GM12878 (cell line): ENCODE data around the gene SMARCC2. TPM values are rescaled to one million over a fixed set of nuclear protein-coding genes. Genes with fewer than 3 reads are reported as not detected.

Source experiments
- BRCA1 ChIP-seq: IDR thresholded peaks from 2 replicates; pipeline ENCODE4 v1.6.1; 2011; ENCODE audit warnings: low read depth, low read length, improper control_type of control experiment
- CBX5 ChIP-seq: sonication (generic); IDR thresholded peaks from 2 replicates; pipeline ENCODE4 v1.6.1; 2016; ENCODE audit warnings: low read depth, moderate library complexity, mild to moderate bottlenecking, inconsistent platforms
- CHD4 ChIP-seq: fragments of 200-600 bp; sonication (generic); IDR thresholded peaks from 2 replicates; pipeline ENCODE4 v1.6.1; 2016; ENCODE audit warnings: mild to moderate bottlenecking
- E2F8 ChIP-seq: fragments of 450-650 bp; IDR thresholded peaks from 2 replicates; pipeline ENCODE4 v1.6.1; 2018; ENCODE audit warnings: mild to moderate bottlenecking, low read depth, moderate library complexity; ENCODE audit not compliant: partially characterized antibody
- ETV6 ChIP-seq, 2 experiments: fragments of 450-650 bp in 1 of 2; IDR thresholded peaks in 1 of 2; conservative IDR thresholded peaks in 1 of 2; 2 replicates each; pipeline ENCODE4 v1.6.1; 2014; ENCODE audit warnings: antibody characterized with exemption in 1 of 2, borderline replicate concordance in 1 of 2, low read depth in 1 of 2, mild to moderate bottlenecking in 1 of 2, moderate library complexity in 1 of 2
- EZH2 ChIP-seq: IDR thresholded peaks from 2 replicates; pipeline ENCODE4 v1.6.1; 2012; ENCODE audit warnings: low read depth, mild to moderate bottlenecking, control low read depth, inconsistent platforms, low read length, borderline replicate concordance; ENCODE audit not compliant: control insufficient read depth
- HCFC1 ChIP-seq: fragments of 150-350 bp; IDR thresholded peaks from 2 replicates; pipeline ENCODE4 v1.6.1; 2014; ENCODE audit warnings: low read length
- MEF2A ChIP-seq: IDR thresholded peaks from 2 replicates; pipeline ENCODE4 v1.6.1; 2011; ENCODE audit warnings: low read depth, mild to moderate bottlenecking, low read length, moderate library complexity; ENCODE audit not compliant: insufficient read depth
- MEF2B ChIP-seq: fragments of 450-650 bp; IDR thresholded peaks from 2 replicates; pipeline ENCODE4 v1.6.1; 2018; ENCODE audit warnings: mild to moderate bottlenecking, moderate library complexity; ENCODE audit not compliant: partially characterized antibody, poor library complexity, severe bottlenecking
- MLLT1 ChIP-seq: fragments of 450-650 bp; IDR thresholded peaks from 2 replicates; pipeline ENCODE4 v1.6.1; 2016; ENCODE audit warnings: mild to moderate bottlenecking
- NFXL1 ChIP-seq: fragments of 450-650 bp; IDR thresholded peaks from 2 replicates; pipeline ENCODE4 v1.6.1; 2017; ENCODE audit warnings: antibody characterized with exemption, mild to moderate bottlenecking, borderline replicate concordance
- NFYA ChIP-seq: IDR thresholded peaks from 2 replicates; pipeline ENCODE4 v1.6.1; 2011; ENCODE audit warnings: low read depth, mild to moderate bottlenecking, low read length, improper control_type of control experiment, borderline replicate concordance
- NR2F1 ChIP-seq: fragments of 450-650 bp; conservative IDR thresholded peaks from 2 replicates; pipeline ENCODE4 v1.6.1; 2017; ENCODE audit warnings: mild to moderate bottlenecking
- RUNX3 ChIP-seq: IDR thresholded peaks from 2 replicates; pipeline ENCODE4 v1.6.1; 2012; ENCODE audit warnings: low read length, inconsistent platforms
- SIN3A ChIP-seq: IDR thresholded peaks from 2 replicates; pipeline ENCODE4 v1.6.1; 2012; ENCODE audit warnings: low read depth, low read length, improper control_type of control experiment
- SMARCA5 ChIP-seq: fragments of 450-650 bp; IDR thresholded peaks from 2 replicates; pipeline ENCODE4 v1.6.1; 2017; ENCODE audit warnings: mild to moderate bottlenecking
- SREBF2 ChIP-seq: IDR thresholded peaks from 2 replicates; pipeline ENCODE4 v1.6.1; 2012; ENCODE audit warnings: mild to moderate bottlenecking, low read length
- TARDBP ChIP-seq: IDR thresholded peaks from 2 replicates; pipeline ENCODE4 v1.6.1; 2016; ENCODE audit warnings: borderline replicate concordance
- TCF3 ChIP-seq: IDR thresholded peaks from 2 replicates; pipeline ENCODE4 v1.6.1; 2012; ENCODE audit warnings: low read depth, mild to moderate bottlenecking, low read length, borderline replicate concordance; ENCODE audit not compliant: insufficient read depth
- TCF7 ChIP-seq: IDR thresholded peaks from 2 replicates; pipeline ENCODE4 v1.6.1; 2014; ENCODE audit warnings: antibody characterized with exemption, borderline replicate concordance
- YY1 ChIP-seq: IDR thresholded peaks from 2 replicates; pipeline ENCODE4 v1.6.1; 2011; ENCODE audit warnings: low read depth, mild to moderate bottlenecking, low read length
- ZNF207 ChIP-seq: fragments of 450-650 bp; IDR thresholded peaks from 2 replicates; pipeline ENCODE4 v1.6.1; 2014; ENCODE audit warnings: antibody characterized with exemption, mild to moderate bottlenecking, borderline replicate concordance
- ZNF274 ChIP-seq: IDR thresholded peaks from one replicate; pipeline ENCODE4 v1.8.0; 2011; ENCODE audit not compliant: insufficient read length, insufficient read depth
- ZZZ3 ChIP-seq: IDR thresholded peaks from 2 replicates; pipeline ENCODE4 v1.6.1; 2011; ENCODE audit warnings: low read depth; ENCODE audit not compliant: control insufficient read depth, insufficient read length
- polyA plus RNA-seq, 11 experiments: library from polyadenylated mRNA; depleted of rRNA in 4 of 11; unstranded in 6 of 11; stranded (reverse) in 5 of 11; fragments of >200 nt; fragmentation: Nextera tagmentation in 4 of 11; fragmentation: Illumina TruSeq in 1 of 11; extraction: Ambion mirVana in 4 of 11; extraction: Trizol in 1 of 11; gene quantifications; 1 replicate in 1 of 11; 2 replicates in 10 of 11; pipeline versions ENCODE4 v1.2.1 to v1.2.3, GENCODE V29; 2011 to 2016; ENCODE audit warnings: inconsistent platforms in 2 of 11, missing spikeins in 2 of 11, low read depth in 1 of 11
- total RNA-seq, 4 experiments: library from RNA; depleted of rRNA in 3 of 4; stranded (reverse); fragments of >200 nt in 3 of 4; fragmentation: Illumina TruSeq in 1 of 4; extraction: Trizol in 1 of 4; gene quantifications; 2 replicates each; pipeline versions ENCODE4 v1.2.1 to v1.2.3, GENCODE V29; 2013 to 2021
- TF ChIP-seq, protein P1 (sequence below): fragments of 450-650 bp; IDR thresholded peaks from 2 replicates; pipeline ENCODE4 v1.6.1; 2014; ENCODE audit warnings: mild to moderate bottlenecking
- TF ChIP-seq, protein P2 (sequence below): IDR thresholded peaks from 2 replicates; pipeline ENCODE4 v1.6.1; 2012; ENCODE audit warnings: low read depth, low read length, improper control_type of control experiment

Gene SMARCC2
- total and polyA plus RNA-seq, 10 of the 15 experiments (the other 5 are each of a cell fraction or from before 2014, with no cell fraction given), result 13.6 to 71.2 (median 42.3) TPM

DNA sequence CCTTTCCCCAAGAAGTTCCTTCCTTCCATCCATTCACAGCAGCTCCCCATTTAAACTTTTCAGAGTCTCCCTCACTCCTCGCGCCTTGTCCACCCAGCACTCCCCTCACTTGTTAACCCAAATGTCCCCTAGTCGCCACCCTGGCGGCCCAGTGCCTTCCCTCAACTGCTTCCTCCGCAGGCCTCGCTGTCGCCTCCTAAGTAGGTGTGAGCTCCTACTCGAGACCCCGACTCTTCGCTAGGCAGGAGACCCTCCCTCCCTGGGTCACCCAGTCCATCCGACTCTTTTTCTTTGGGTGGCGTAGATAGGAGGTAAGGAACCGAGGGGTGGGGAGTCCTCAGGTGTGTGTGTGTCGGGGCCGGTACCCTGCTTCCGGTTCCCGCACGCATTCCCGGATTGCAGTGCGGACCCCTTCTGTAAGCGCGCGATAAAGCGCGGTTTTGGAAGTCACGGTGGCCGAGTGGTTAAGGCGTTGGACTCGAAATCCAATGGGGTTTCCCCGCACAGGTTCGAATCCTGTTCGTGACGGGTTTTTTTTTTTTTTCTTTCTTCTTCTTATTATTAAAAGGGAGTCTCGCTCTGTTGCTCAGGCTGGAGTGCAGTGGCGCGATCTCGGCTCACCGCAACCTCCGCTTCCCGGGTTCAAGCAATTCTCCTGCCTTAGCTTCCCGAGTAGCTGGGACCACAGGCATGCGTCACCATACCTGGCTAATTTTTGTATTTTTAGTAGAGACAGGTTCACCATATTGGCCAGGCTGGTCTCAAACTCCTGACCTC lies 823 bp upstream of the SMARCC2 start (continued):
- TF ChIP-seq, protein P1, sequence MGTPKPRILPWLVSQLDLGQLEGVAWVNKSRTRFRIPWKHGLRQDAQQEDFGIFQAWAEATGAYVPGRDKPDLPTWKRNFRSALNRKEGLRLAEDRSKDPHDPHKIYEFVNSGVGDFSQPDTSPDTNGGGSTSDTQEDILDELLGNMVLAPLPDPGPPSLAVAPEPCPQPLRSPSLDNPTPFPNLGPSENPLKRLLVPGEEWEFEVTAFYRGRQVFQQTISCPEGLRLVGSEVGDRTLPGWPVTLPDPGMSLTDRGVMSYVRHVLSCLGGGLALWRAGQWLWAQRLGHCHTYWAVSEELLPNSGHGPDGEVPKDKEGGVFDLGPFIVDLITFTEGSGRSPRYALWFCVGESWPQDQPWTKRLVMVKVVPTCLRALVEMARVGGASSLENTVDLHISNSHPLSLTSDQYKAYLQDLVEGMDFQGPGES, result no peak
- TF ChIP-seq ETV6 (conservative IDR thresholded peaks at IDR 0.05 in 1 of 2, IDR thresholded peaks at IDR 0.05 in 1 of 2; ENCODE audit: borderline replicate concordance in 1 of 2, low read depth in 1 of 2) (no peak), NFYA (no peak), TCF3 (0 out of 2 replicates have a peak, but pooled peaks have one; percentile 18), ZNF207 (no peak), RUNX3 (peak; percentile 89), TARDBP (peak; percentile 91), ZNF274 (no peak), NFXL1 (no peak), SIN3A (no peak; the same call in 1 of the 2 replicates), TCF7 (peak; percentile 56; the same call in 1 of the 2 replicates), CHD4 (no peak), SREBF2 (peak; percentile 89), MEF2B (no peak), MLLT1 (peak; percentile 75; the same call in 1 of the 2 replicates), CBX5 (0 out of 2 replicates have a peak, but pooled peaks have one; percentile 14), E2F8 (no peak), MEF2A (no peak), NR2F1 (no peak), HCFC1 (peak; percentile 16; the same call in 1 of the 2 replicates), ZZZ3 (no peak), EZH2 (no peak), BRCA1 (no peak), YY1 (0 out of 2 replicates have a peak, but pooled peaks have one; percentile 39), SMARCA5 (peak; percentile 80)
- TF ChIP-seq, protein P2, sequence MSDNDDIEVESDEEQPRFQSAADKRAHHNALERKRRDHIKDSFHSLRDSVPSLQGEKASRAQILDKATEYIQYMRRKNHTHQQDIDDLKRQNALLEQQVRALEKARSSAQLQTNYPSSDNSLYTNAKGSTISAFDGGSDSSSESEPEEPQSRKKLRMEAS, result no peak
